Measurements from ENCODE around the gene CYP26A1. TPM values are rescaled to one million over a fixed set of nuclear protein-coding genes. Genes with fewer than 3 reads are reported as not detected.

Gene CYP26A1
- total RNA-seq = not detected in 2 replicates

GRCh38 chr10:93073539-93074146 is at the start of gene CYP26A1:
TSS of gene CYP26A1 (plus strand) at chr10:93073893. CDS start at chr10:93073935, 42 bp downstream.

GRCh38 chr10:93059975-93060886 is 13.5 kb upstream of the CYP26A1 start, which contains the start of gene CYP26C1:
TSS of gene CYP26C1 (plus strand) at chr10:93060798. CDS start at chr10:93061264, 466 bp downstream.

Other genes with a start within 250 kb of the CYP26A1 start
- 1.6 TPM in 2 replicates for gene EXOC6, start 225.4 kb upstream of the CYP26A1 start, total RNA-seq
- under 0.01 and 0.05 TPM in 2 replicates for gene CYP26C1, start 13.1 kb upstream of the CYP26A1 start, total RNA-seq